Measurements from ENCODE around the gene MAGI2. TPM values are rescaled to one million over a fixed set of nuclear protein-coding genes. Genes with fewer than 3 reads are reported as not detected.

The MAGI2 gene
- total RNA-seq, 6 experiments from 2014 or later, result 7.1 to 9.8 (median 8.5) TPM

GRCh38 chr7:79157281-79157680 is 296.2 kb downstream of the MAGI2 start:
- Mint-ChIP-seq H3K27ac (peak overlapping the region; percentile 49; the same call in 1 of the 2 replicates), H3K9me3 (peaks cover 16% of the 10 kb centered on the region), H3K4me3 (no peak overlapping the region), H3K4me1 (ENCODE audit: low read depth) (peaks cover 29% of the 10 kb centered on the region), H3K27me3 (ENCODE audit: insufficient read depth) (0 out of 2 replicates have a peak, but pooled peaks cover 2% of the 10 kb centered on the region), H3K36me3 (ENCODE audit: low read depth) (peaks cover 16% of the 10 kb centered on the region)
- no peak for TF ChIP-seq CTCF (IDR thresholded peaks at IDR 0.05)
- no peak for DNase-seq

- no peak for TF ChIP-seq CTCF (IDR thresholded peaks at IDR 0.05)
- H3K27me3 Mint-ChIP-seq (ENCODE audit: insufficient read depth), result no peaks in the 10 kb centered on the region; the same call in 1 of the 2 replicates
- no peak for DNase-seq
Observed at GRCh38 chr7:79149831-79150230, 303.6 kb downstream of the MAGI2 start.

GRCh38 chr7:79142706-79143105 is 310.8 kb downstream of the MAGI2 start:
- H3K4me3 Mint-ChIP-seq, result no peak overlapping the region
- DNase-seq, result no peak
- H3K9me3 Mint-ChIP-seq, result no peaks in the 10 kb centered on the region
- peaks cover 13% of the 10 kb centered on the region; the same call in 1 of the 2 replicates for H3K36me3 Mint-ChIP-seq (ENCODE audit: low read depth)
- peaks cover 30% of the 10 kb centered on the region for H3K4me1 Mint-ChIP-seq (ENCODE audit: low read depth)
- no peaks in the 10 kb centered on the region for H3K27me3 Mint-ChIP-seq (ENCODE audit: insufficient read depth)
- H3K27ac Mint-ChIP-seq, result no peak overlapping the region
- TF ChIP-seq CTCF (IDR thresholded peaks at IDR 0.05), result no peak

More at GRCh38 chr7:79149831-79150230, 303.6 kb downstream of the MAGI2 start:
- peak overlapping the region; percentile 12; the same call in 1 of the 2 replicates for H3K4me3 Mint-ChIP-seq
- H3K27ac Mint-ChIP-seq, result peak overlapping the region; percentile 29
- H3K36me3 Mint-ChIP-seq (ENCODE audit: low read depth), result no peaks in the 10 kb centered on the region
- peaks cover 39% of the 10 kb centered on the region for H3K4me1 Mint-ChIP-seq (ENCODE audit: low read depth)
- H3K9me3 Mint-ChIP-seq, result no peaks in the 10 kb centered on the region

- TF ChIP-seq CTCF (IDR thresholded peaks at IDR 0.05), result no peak
- H3K36me3 Mint-ChIP-seq (ENCODE audit: low read depth), result peaks cover 16% of the 10 kb centered on the region; the same call in 1 of the 2 replicates
- H3K4me1 Mint-ChIP-seq (ENCODE audit: low read depth), result peaks cover 33% of the 10 kb centered on the region
- DNase-seq, result no peak
- no peak overlapping the region for H3K4me3 Mint-ChIP-seq
- H3K27ac Mint-ChIP-seq, result no peak overlapping the region
- no peaks in the 10 kb centered on the region for H3K9me3 Mint-ChIP-seq
- H3K27me3 Mint-ChIP-seq (ENCODE audit: insufficient read depth), result no peaks in the 10 kb centered on the region
Observed at GRCh38 chr7:79141252-79141651, 312.2 kb downstream of the MAGI2 start.

- H3K27ac Mint-ChIP-seq, result peak overlapping the region; percentile 79
- H3K27me3 Mint-ChIP-seq (ENCODE audit: insufficient read depth), result no peaks in the 10 kb centered on the region
- peak overlapping the region; percentile 28; the same call in 1 of the 2 replicates for H3K4me3 Mint-ChIP-seq
- DNase-seq, result peak; percentile 79
- no peaks in the 10 kb centered on the region for H3K9me3 Mint-ChIP-seq
- peaks cover 16% of the 10 kb centered on the region; the same call in 1 of the 2 replicates for H3K36me3 Mint-ChIP-seq (ENCODE audit: low read depth)
- TF ChIP-seq CTCF (IDR thresholded peaks at IDR 0.05), result peak; percentile 63
- peaks cover 20% of the 10 kb centered on the region for H3K4me1 Mint-ChIP-seq (ENCODE audit: low read depth)
Observed at GRCh38 chr7:79137942-79138341, 315.5 kb downstream of the MAGI2 start.

Data from HFFc6 (cell line).